ENCODE results near the gene CCNQ. TPM values are rescaled to one million over a fixed set of nuclear protein-coding genes. Genes with fewer than 3 reads are reported as not detected.

Gene CCNQ
- total and polyA plus RNA-seq, 4 donors: 8.9 to 14.7 (median 9.8) TPM

- Histone ChIP-seq H3K4me1 (ENCODE audit: control insufficient read depth in 4 of 4, insufficient read depth in 4 of 4, low read length in 3 of 4) (peaks cover 2 to 9% (median 6%) of the 10 kb centered on the region in 4 donors), H3K9me3 (ENCODE audit: control insufficient read depth in 4 of 4, low read length in 3 of 4) (no peaks in the 10 kb centered on the region), H3K36me3 (ENCODE audit: control insufficient read depth in 4 of 4, insufficient read depth in 3 of 4, low read depth in 1 of 4, low read length in 3 of 4) (no peaks in the 10 kb centered on the region), H3K27ac (ENCODE audit: low read depth in 1 of 2, low read length in 2 of 2) (peak overlapping the region; percentile 90), H3K9ac (ENCODE audit: low read depth in 1 of 2, low read length in 2 of 2) (peak overlapping the region in 1 of 2 donors; percentile 59), H3K4me3 (ENCODE audit: low read depth in 1 of 3, low read length in 3 of 3) (no peak overlapping the region), H3K27me3 (ENCODE audit: control insufficient read depth in 4 of 4, insufficient read depth in 4 of 4, low read length in 3 of 4) (no peaks in the 10 kb centered on the region)
- 52% methylated on average over 27 of the region's 27 CpGs for WGBS
- no peak for DNase-seq (ENCODE audit: low spot score)
- TF ChIP-seq FOXA1 (IDR thresholded peaks at IDR 0.05) (no peak), REST (IDR thresholded peaks at IDR 0.05) (no peak), HNF4G (IDR thresholded peaks at IDR 0.05) (no peak), GABPA (IDR thresholded peaks at IDR 0.05 in 1 of 2, conservative IDR thresholded peaks at IDR 0.05 in 1 of 2) (no peak), ZBTB33 (IDR thresholded peaks at IDR 0.05) (no peak), JUND (IDR thresholded peaks at IDR 0.05) (no peak), RAD21 (IDR thresholded peaks at IDR 0.05) (no peak), ATF3 (IDR thresholded peaks at IDR 0.05) (no peak), YY1 (IDR thresholded peaks at IDR 0.05) (no peak), EGR1 (IDR thresholded peaks at IDR 0.05; ENCODE audit: low read depth in 2 of 2) (no peak), CTCF (IDR thresholded peaks at IDR 0.05; ENCODE audit: low read depth, low read length, missing input control) (no peak), SP1 (IDR thresholded peaks at IDR 0.05) (no peak)
Observed at GRCh38 chrX:153621949-153622598, 23.1 kb upstream of the CCNQ start.

GRCh38 chrX:153620576-153620975 is 21.6 kb upstream of the CCNQ start:
- Histone ChIP-seq H3K36me3 (ENCODE audit: control insufficient read depth in 4 of 4, insufficient read depth in 3 of 4, low read depth in 1 of 4, low read length in 3 of 4) (no peaks in the 10 kb centered on the region), H3K4me1 (ENCODE audit: control insufficient read depth in 4 of 4, insufficient read depth in 4 of 4, low read length in 3 of 4) (peaks cover 2 to 9% (median 6%) of the 10 kb centered on the region in 4 donors), H3K9ac (ENCODE audit: low read depth in 1 of 2, low read length in 2 of 2) (no peak overlapping the region), H3K27ac (ENCODE audit: low read depth in 1 of 2, low read length in 2 of 2) (no peak overlapping the region), H3K4me3 (ENCODE audit: low read depth in 1 of 3, low read length in 3 of 3) (no peak overlapping the region), H3K27me3 (ENCODE audit: control insufficient read depth in 4 of 4, insufficient read depth in 4 of 4, low read length in 3 of 4) (no peaks in the 10 kb centered on the region), H3K9me3 (ENCODE audit: control insufficient read depth in 4 of 4, low read length in 3 of 4) (no peaks in the 10 kb centered on the region)
- no peak for DNase-seq (ENCODE audit: low spot score)
- 86% methylated on average over 5 of the region's 5 CpGs for WGBS
- TF ChIP-seq FOXA2 (IDR thresholded peaks at IDR 0.05) (no peak), CTCF (IDR thresholded peaks at IDR 0.05; ENCODE audit: low read depth, low read length, missing input control) (no peak), YY1 (IDR thresholded peaks at IDR 0.05) (no peak), MAX (IDR thresholded peaks at IDR 0.05) (no peak), ATF3 (IDR thresholded peaks at IDR 0.05) (no peak), EGR1 (IDR thresholded peaks at IDR 0.05; ENCODE audit: low read depth in 2 of 2) (no peak), GABPA (IDR thresholded peaks at IDR 0.05 in 1 of 2, conservative IDR thresholded peaks at IDR 0.05 in 1 of 2) (no peak), RXRA (IDR thresholded peaks at IDR 0.05) (no peak), FOXA1 (IDR thresholded peaks at IDR 0.05) (no peak), ZBTB33 (IDR thresholded peaks at IDR 0.05) (no peak), HNF4G (IDR thresholded peaks at IDR 0.05) (no peak), SP1 (IDR thresholded peaks at IDR 0.05) (no peak), NR2F2 (IDR thresholded peaks at IDR 0.05) (no peak), JUND (IDR thresholded peaks at IDR 0.05) (no peak)

All from liver (tissue), 9 donors.